Kidney epithelial cell (primary cell): ENCODE data around the gene PFAS. TPM values are rescaled to one million over a fixed set of nuclear protein-coding genes. Genes with fewer than 3 reads are reported as not detected.

Experiments
- DNase-seq: peaks from one replicate; pipeline ENCODE4 v3.0.0-alpha.2; 2010; ENCODE audit warnings: low read depth
- H3K27me3 ChIP-seq: 2 replicates; pipeline ENCODE4 v1.6.0; 2011; ENCODE audit warnings: low read length; ENCODE audit not compliant: control insufficient read depth, insufficient read depth
- H3K36me3 ChIP-seq: 2 replicates; pipeline ENCODE4 v1.5.1; 2011; ENCODE audit warnings: low read length; ENCODE audit not compliant: control insufficient read depth, insufficient read depth
- H3K4me3 ChIP-seq: 2 replicates; pipeline ENCODE4 v1.5.1; 2011; ENCODE audit warnings: low read depth, mild to moderate bottlenecking, control low read depth, low read length
- total RNA-seq: library from RNA; depleted of rRNA; stranded (reverse); fragments of >200 nt; gene quantifications from 2 replicates; pipeline ENCODE4 v1.2.3, GENCODE V29; 2015
- TF ChIP-seq, protein P1 (sequence below): IDR thresholded peaks from 2 replicates; pipeline ENCODE4 v1.5.1; 2011; ENCODE audit warnings: mild to moderate bottlenecking, moderate library complexity, low read length, control low read depth, inconsistent platforms; ENCODE audit not compliant: insufficient read depth, poor library complexity, severe bottlenecking

Gene PFAS
- total RNA-seq, 1 donor from 2014 or later: 34.3 TPM

DNA sequence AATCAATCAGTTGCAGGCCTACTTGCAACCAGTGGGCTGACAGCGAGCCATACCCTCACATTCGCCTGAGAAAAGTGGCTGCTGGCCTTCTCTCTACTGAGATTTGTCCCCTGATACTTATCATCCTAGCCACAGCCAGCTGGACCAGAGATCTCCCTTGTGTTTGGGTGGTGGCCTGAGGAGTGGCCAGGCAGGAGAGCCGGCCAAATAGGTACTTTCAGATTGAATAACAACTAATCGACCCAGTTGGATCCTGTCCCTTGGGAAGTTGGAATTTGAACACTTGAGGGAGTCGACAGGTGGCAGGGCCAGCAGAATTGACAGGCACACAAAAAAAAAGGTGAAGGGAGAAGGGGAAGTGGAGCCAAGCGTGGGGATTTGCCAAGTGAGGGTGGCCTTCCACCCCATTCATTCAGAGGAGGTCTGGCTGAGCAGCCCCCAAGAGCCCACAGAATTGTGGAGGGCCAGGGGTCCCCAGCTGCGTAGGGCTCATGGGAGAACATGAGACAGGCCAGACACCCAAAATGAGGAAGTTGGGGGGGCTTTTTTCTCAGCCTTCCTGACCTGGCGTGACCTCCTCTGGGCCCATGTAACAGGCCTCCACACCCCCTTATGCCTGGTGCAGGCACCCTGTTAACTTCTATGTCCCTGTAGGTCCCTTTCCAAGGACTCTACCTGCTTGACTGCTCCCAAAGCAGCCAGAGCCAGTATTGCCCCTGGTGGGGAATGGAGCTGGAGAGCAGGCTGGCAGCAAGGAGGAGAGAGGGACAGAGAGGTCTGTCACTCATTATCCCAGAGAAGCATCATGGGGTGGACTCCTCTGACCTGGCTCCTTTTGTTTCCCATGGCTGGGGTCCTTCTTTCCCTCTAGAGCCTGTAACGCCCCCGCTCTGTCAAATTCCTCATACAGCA, 36.4 kb downstream of the PFAS start:
- DNase-seq: no peak
- Histone ChIP-seq H3K27me3 (no peaks in the 10 kb centered on the region), H3K36me3 (no peaks in the 10 kb centered on the region), H3K4me3 (no peak overlapping the region)
- TF ChIP-seq, protein P1, sequence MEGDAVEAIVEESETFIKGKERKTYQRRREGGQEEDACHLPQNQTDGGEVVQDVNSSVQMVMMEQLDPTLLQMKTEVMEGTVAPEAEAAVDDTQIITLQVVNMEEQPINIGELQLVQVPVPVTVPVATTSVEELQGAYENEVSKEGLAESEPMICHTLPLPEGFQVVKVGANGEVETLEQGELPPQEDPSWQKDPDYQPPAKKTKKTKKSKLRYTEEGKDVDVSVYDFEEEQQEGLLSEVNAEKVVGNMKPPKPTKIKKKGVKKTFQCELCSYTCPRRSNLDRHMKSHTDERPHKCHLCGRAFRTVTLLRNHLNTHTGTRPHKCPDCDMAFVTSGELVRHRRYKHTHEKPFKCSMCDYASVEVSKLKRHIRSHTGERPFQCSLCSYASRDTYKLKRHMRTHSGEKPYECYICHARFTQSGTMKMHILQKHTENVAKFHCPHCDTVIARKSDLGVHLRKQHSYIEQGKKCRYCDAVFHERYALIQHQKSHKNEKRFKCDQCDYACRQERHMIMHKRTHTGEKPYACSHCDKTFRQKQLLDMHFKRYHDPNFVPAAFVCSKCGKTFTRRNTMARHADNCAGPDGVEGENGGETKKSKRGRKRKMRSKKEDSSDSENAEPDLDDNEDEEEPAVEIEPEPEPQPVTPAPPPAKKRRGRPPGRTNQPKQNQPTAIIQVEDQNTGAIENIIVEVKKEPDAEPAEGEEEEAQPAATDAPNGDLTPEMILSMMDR: no peak

DNA sequence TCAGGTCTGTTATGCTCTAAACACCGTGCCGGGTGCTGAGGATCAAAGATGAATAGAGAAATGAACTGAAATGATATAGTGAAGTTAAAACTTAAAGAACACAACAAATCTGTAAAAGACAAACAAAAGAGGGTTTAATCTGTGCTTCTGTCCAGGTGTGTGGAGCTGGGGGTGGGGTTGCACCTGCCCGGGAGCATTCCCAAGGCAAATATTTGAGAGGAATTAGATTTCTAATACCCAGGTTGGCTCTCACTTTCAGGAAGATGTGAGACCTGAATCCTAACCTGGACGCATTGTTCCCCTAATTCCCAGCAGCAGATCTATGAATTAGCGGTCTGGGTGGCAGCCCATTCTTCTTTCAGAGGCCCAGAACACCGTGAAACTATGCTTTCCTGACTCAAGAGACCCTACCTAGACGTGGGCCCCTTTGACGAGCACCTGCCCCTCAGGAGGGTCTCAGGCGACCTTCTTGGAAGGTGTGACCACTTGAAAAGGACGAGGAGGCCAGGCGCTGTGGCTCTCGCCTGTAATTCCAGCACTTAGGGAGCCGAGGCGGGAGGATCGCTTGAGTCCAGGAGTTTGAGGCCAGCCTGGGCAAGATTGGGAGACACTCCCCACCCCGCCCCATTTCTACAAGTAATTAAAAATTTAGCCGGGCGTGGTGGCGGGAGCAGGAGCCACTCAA, 38.7 kb downstream of the PFAS start:
- Histone ChIP-seq H3K27me3 (no peaks in the 10 kb centered on the region), H3K4me3 (peak overlapping the region; percentile 93), H3K36me3 (no peaks in the 10 kb centered on the region)
- TF ChIP-seq, protein P1: no peak
- no peak for DNase-seq

DNA sequence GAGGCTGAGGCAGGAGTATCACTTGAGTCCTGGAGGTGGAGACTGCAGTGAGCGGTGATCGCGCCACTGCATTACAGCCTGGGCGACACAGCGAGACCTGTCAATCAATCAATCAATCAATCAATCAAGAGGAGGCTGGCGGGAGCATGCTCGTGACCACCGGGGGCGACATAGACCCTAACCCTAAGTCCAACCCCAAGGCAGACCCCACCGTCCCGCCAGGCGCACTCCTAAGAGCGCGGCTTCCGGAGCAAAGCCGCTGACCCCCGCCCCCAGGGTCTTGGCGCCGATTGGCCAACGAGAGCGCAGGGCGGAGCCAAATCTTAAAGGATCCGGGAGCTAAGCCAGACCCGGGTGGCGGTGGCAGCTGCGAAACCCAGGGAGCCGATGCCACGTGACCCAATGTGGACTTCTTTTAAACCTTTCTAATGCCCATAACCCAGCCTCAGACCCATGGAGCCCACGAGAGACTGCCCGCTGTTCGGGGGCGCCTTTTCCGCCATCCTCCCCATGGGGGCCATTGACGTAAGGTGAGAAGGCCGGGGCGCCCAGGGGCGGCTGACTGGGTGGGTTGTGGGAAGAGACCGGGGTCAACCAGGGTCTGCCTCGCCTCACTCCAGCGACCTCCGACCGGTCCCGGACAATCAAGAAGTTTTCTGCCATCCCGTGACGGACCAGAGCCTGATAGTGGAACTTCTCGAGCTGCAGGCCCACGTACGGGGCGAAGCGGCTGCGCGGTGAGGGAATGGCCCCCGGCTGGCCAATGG, 39.4 kb downstream of the PFAS start, which contains the start of gene RANGRF:
TSS of gene RANGRF (plus strand) at position 335 of the 767 bp plus-strand sequence. CDS start at position 454, 119 bp downstream.
- no peaks in the 10 kb centered on the region for H3K36me3 ChIP-seq
- peak within 1 kb of the TSS; percentile 93 for H3K4me3 ChIP-seq
- H3K27me3 ChIP-seq: no peaks in the 10 kb centered on the region
- TF ChIP-seq, protein P1: no peak
- peak; percentile 49 for DNase-seq

DNA sequence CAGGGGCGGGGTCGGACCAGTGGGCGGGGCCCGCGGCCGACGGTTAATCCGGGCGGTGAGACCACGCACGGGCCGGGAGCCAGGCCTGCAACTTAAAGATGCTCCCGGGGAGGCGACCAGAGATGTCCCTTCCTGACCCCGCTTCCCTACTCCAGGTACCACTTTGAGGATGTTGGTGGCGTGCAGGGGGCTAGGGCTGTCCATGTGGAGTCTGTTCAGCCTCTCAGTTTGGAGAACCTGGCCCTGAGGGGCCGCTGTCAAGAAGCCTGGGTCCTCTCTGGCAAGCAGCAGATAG, 40.0 kb downstream of the PFAS start:
- TF ChIP-seq, protein P1: no peak
- no peak for DNase-seq
- Histone ChIP-seq H3K27me3 (no peaks in the 10 kb centered on the region), H3K4me3 (peak overlapping the region; percentile 93), H3K36me3 (no peaks in the 10 kb centered on the region)

DNA sequence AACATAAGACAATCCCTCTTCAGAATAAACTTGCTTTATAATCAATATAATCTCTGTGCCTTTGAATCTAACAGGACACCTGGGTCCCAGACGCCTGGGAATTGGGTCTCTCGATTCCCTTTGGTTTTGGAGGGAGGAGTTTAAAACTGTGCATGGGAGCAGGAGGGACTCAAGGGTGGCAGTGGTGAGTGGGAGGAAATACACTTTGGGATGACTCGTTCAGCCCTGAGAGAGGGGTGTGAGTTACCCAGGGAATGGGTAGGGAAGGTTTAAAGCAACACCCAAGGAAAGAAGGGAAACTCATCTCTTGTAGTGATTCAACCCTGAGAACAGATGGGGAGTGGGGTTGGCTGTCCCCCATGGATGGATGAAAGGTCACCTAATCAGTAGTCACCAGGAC, 41.0 kb downstream of the PFAS start:
- no peak for DNase-seq
- Histone ChIP-seq H3K36me3 (no peaks in the 10 kb centered on the region), H3K4me3 (no peak overlapping the region), H3K27me3 (no peaks in the 10 kb centered on the region)
- TF ChIP-seq, protein P1: no peak
